CD4-positive, alpha-beta T cell treated with Interferon alpha-2 for 1 hour (primary cell): ENCODE data around the gene DTX1.
A peak's percentile ranks its signal among the peaks of the same experiment; 100 is the strongest.

ENCODE experiments used
- DNase-seq, 2 donors: peaks; one replicate each; pipeline ENCODE4 v3.0.0-alpha.2; 2020 to 2022

The DTX1 gene

DNA sequence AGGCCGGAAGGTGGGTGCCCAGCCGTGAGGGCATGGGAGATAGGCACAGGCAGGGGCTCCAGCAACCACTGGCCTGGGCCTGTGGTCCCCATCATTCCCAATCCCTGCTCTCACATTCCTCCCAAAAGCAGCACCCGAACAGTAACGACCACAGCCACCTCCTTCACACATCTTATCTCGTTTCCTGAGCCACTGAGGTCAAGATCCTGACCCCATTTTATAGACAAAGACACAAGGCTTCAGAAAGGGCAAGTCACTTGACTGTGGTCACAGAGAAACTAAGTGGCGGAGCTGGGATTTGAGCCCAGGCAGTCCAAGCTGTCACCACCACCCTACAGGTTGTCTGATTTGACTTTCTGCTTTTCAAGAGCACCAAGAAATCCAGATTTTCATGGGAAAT, 38.9 kb downstream of the DTX1 start:
- no peak for DNase-seq

GRCh38 chr12:113096675-113097461, 40.3 kb downstream of the DTX1 start:
- no peak for DNase-seq

DNA sequence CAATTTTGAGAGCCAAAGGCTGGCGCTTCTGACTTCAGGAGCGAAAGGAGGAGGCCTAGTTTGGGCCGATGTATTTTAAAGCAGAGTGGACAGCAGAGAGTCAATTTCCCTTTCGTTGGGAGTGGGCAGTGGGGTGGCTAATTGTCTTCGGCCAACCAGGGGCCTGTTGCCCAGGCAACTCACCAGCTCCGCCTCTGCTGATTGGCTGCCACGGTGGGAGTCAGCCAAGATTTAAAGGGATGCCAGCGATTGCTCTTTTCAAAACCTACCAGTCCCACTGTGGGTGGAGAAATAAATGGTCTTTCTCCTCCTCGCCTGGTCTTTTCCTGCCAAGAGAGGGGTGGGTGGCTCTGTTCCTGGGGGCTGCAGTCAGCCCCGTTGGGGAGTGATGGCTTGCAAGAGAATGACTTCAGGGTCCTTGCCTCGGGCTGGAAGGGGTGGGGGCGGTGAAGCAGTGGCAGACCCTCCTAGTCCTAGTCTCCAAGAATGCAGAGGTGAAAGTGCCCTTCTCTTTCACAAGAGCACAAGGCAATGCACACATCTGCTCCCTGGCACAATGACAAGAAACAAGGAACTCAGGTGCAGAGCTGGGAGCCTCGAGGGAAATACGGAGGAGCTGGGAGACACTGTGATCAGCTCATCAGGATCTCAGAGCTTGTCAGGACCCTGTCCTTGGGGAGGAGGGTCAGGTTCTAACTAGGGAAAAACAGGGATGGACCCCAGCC, 41.3 kb downstream of the DTX1 start:
- no peak for DNase-seq

DNA sequence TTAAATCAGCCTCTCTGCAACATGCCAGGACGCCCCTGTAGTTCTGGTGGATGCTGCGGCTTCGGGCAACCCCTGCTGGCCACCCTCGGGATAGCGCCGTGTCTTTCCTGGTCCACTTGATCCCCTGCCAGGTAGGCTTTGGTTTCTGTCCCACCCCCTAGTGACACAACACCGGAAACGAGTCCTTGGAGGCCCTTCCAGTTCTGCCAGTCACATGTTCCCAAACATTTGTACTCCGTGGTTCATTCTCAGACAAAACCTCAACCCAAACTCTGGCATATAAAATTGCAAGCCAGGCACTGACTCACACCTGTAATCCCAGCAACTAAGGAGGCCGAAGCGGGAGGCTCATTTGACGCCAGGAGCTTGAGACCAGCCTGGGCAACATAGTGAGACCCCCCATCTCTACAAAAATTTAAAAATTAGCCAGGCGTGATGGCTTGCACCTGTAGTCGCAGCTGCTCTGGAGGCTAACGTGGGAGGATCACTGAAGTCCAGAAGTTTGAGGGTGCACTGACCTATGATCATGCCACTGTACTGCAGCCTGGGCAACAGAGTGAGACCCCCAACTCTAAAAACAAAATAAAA, 42.0 kb downstream of the DTX1 start:
- peak; percentile 64 to 73 for DNase-seq

GRCh38 chr12:113099364-113099763, 42.8 kb downstream of the DTX1 start:
- no peak for DNase-seq

DNA sequence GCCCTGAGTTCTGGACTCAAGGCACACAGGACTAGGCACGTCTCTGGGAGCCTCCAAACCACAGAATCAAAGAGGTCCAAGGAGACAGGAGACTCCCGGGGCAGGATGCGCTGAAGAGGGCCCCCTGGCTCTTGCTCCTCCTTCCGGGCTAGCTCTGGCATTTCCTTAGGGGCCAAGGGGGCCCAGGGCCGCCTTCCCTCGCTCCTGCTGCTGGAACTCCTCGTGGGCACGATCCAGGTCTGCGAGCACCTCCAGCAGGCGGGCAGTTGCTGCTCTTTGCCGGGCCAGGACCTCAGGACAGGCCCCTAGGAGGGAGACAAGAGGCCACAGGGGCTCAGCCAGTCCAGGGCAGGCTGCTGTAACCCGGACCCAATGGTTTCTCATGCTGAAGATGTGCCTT, 43.2 kb downstream of the DTX1 start:
- no peak for DNase-seq

DNA sequence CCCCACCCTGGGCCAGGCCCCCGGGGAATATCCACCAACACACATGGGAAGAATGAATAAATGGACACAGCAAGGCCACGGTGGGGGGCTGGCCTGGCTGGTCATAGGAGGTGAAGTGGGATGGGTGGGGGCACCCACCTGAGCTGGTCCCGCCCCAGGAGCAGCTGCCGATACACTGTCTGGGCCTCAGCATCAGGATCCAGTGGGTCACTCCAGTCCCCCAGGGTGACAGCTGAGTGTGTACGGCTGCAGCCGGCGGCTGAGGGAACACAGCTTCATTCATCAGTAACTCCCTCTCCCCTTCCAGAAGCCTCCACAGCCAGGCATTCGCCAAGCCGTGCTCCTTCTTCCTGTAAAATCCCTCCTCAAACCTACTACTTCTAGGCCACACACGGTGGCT, 45.2 kb downstream of the DTX1 start:
- DNase-seq = no peak

DNA sequence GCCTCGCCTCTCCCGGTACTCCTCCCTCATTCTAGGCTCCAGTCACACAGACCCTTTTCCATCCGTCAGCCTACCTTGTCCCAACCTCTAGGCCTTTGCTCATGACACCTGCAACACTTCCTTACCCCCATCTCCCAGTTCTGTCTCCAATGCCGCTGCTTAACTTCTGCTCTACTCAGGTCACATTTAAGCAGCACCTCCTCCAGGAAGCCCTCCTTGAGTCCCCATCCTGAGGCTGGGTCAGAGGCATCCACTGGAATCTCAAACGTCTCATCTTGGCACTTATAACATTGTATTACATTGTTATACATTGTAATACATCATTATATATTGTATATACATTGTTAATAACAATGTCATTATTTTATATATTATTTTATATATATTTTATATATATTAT, 46.3 kb downstream of the DTX1 start:
- no peak for DNase-seq

GRCh38 chr12:113103756-113104450, 47.4 kb downstream of the DTX1 start:
- DNase-seq = peak; percentile 64 to 76

DNA sequence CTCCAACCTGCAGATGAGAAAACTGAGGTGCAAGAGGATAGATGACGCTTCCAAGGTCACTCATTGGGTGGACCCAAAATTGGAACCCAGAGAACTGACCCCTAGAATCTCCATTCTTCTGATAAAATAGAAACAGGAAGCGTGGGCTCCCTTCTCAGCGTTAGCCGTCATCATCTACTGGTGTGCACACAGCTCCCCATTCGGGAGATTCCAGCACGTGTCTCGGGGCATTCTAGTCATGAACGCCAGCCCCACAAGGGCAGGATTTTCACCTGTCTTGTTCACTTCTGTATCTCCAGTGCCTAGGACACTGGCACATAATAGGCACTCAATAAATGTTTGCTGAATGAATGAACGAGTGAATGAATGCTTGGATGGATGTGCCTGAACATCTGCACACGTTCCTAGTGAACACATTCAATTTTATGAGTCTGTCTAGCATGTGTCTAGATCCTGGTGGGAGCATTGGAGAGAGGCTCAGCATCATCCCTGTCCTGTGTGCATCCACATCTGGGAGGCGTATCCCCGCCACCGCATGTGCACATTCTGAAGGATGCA, 48.5 kb downstream of the DTX1 start:
- DNase-seq = no peak

DNA sequence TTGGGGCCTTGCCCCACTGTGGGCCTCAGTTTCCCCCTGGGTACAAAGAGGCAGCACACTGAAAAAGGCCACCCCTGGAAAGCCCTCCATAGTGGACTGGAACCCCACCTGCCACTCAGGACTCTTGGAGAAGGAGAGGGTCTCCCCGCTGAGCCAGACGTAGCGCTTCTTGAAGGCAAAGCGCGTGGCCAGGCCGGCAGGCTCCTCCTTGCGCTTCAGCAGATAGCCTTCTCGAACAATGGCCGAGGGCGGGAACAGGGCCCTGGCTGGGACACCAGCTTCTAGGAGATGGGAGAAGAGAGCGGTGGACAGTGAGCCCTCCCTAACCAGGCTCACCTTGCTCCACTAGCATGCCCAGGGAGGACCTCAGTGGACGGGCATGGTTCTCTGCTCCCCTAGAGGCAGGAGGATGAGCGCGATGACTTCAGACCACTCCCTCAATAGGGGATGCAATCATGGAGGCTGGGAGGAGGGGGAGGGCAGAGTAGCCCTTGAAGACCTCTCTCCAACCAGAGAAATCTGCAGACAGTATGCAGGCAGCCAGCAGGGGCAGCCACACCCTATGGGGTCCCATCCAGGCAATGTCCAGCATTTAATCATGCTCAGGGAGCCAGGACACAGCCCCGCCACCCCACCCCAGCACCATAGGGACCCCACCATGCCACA, 49.2 kb downstream of the DTX1 start:
- DNase-seq = no peak

- DNase-seq = no peak
Observed at GRCh38 chr12:113106361-113106760, 49.8 kb downstream of the DTX1 start.

GRCh38 chr12:113108308-113108707, 51.8 kb downstream of the DTX1 start:
- no peak for DNase-seq

DNA sequence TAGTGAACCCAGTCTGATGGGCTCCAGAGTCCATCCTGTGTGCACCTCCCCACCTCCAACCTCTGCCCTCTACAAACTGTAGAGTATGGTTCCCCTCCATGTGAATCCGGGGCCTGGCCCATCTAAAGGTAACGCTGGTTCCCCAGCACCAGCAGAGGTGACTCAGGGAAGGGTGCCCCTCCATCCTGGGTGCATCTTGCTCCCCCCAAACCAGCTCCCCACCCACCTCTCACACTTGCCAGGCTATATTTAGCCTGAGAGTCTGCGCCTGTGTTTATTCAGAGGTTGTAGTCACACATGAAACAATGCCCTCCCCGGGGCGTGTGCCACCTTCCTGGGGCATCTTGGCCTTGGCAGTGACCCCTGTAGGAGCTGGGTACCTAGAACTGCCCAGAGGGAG, 52.8 kb downstream of the DTX1 start:
- DNase-seq = no peak

GRCh38 chr12:113109872-113110599, 53.5 kb downstream of the DTX1 start:
- no peak for DNase-seq

DNA sequence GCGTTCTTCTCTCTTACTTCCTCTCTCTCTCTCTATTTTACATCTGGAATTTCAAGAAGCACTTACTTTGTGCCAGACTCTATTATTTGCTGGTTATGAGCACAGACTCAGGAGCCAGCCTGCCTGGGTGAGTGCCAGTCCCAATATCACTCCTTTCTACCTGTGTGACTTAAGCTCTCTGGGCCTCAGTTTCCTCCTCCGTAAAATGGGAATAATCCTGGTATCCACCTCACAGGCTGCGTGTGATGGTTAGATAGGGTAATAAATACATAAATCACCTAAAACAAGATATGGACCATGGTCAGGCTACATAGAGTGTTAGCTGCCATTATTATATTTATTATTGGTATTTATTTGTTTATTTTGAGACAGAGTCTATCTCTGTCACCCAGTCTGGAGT, 54.7 kb downstream of the DTX1 start:
- no peak for DNase-seq

DNA sequence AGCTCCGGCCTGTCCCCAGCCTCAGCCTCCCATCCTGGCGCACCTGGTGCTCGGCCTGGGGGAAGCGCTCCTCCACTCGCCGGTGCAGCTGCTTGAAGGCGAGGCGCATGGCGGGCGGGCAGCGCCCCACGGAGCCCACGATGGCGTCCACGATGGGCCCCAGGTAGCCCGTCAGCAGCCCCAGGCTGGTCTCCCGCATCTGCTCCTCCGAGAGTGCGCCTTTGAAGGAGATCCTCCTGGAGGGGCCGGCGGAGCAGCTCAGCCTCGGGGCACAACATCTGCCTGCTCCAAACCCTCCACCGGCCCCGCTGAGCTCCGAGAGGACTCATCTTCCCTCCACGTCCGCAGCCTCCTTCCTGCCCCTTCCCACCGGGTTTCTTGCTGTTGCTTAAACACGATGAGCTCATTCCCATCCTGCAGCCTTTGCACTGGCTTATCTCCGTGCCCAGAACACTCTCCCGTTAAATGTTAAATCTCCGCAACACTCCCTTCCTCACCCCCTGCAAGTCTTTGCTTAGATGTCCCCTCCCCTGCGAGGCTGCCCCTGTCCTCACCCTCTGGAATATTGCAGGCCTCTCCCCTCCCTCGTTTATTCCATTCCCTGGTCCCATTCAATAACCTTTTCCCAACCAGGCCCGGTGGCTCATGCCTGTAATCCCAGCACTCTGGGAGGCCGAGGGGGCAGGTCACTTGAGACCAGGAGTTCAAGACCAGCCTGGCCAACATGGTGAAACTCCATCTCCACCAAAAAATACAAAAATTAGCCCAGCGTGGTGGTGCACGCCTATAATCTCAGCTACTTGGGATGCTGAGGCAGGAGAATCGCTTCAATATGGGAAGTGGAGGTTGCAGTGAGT, 55.7 kb downstream of the DTX1 start:
- no peak for DNase-seq

GRCh38 chr12:113113397-113113796, 56.9 kb downstream of the DTX1 start:
- DNase-seq = no peak

- no peak for DNase-seq
Observed at GRCh38 chr12:113114447-113115178, 58.1 kb downstream of the DTX1 start.

- no peak for DNase-seq
Observed at GRCh38 chr12:113115455-113116126, 59.1 kb downstream of the DTX1 start.
